IgD-negative memory B cell (primary cell): ENCODE results near the gene PRKCQ. TPM values are rescaled to one million over a fixed set of nuclear protein-coding genes. Genes with fewer than 3 reads are reported as not detected.
A peak's percentile ranks its signal among the peaks of the same experiment; 100 is the strongest.
"Not testable (repeated sequence)": the region's sequence is repeated elsewhere in the genome, so short reads cannot be mapped to it uniquely, and the experiment has no call there.

Experiments
- H3K27ac Mint-ChIP-seq, 3 donors: one replicate each; pipeline ENCODE4 v1.8.0; 2020 to 2022; ENCODE audit warnings: mild to moderate bottlenecking in 3 of 3, mixed read lengths in 3 of 3, moderate library complexity in 1 of 3
- H3K27me3 Mint-ChIP-seq: one replicate; pipeline ENCODE4 v1.8.0; 2021; ENCODE audit warnings: mixed read lengths
- H3K36me3 Mint-ChIP-seq: one replicate; pipeline ENCODE4 v1.8.0; 2020; ENCODE audit warnings: mild to moderate bottlenecking, mixed read lengths
- H3K4me1 Mint-ChIP-seq, 3 donors: one replicate each; pipeline ENCODE4 v1.8.0; 2020 to 2022; ENCODE audit warnings: mixed read lengths in 3 of 3, mild to moderate bottlenecking in 1 of 3
- H3K4me3 Mint-ChIP-seq, 4 donors: one replicate each; pipeline ENCODE4 v1.8.0; 2020 to 2022; ENCODE audit warnings: mild to moderate bottlenecking in 4 of 4, mixed read lengths in 4 of 4, moderate library complexity in 3 of 4
- H3K9me3 Mint-ChIP-seq, 3 donors: one replicate each; pipeline ENCODE4 v1.8.0; 2020 to 2021; ENCODE audit warnings: mixed read lengths in 3 of 3, mild to moderate bottlenecking in 1 of 3
- polyA plus RNA-seq: library from polyadenylated mRNA; unstranded; fragments of 300-500 nt; fragmentation: Illumina TruSeq; gene quantifications from one replicate; pipeline ENCODE4 v1.2.3, GENCODE V29; 2021

The PRKCQ gene
- polyA plus RNA-seq, 1 donor from 2014 or later: 1.7 TPM

GRCh38 chr10:6586501-6586900, 6.4 kb upstream of the PRKCQ start:
- peaks cover 9% of the 10 kb centered on the region for H3K27me3 Mint-ChIP-seq
- H3K36me3 Mint-ChIP-seq: no peaks in the 10 kb centered on the region
- no peak overlapping the region for H3K4me3 Mint-ChIP-seq
- no peaks in the 10 kb centered on the region for H3K9me3 Mint-ChIP-seq
- no peak overlapping the region for H3K27ac Mint-ChIP-seq
- peaks cover 0 to 4% (median 0%) of the 10 kb centered on the region in 3 donors for H3K4me1 Mint-ChIP-seq

GRCh38 chr10:6583447-6583846, 3.4 kb upstream of the PRKCQ start:
- peak overlapping the region in 3 of 4 donors; percentile 33 to 59 (median 49) for H3K4me3 Mint-ChIP-seq
- peaks cover 4 to 10% (median 4%) of the 10 kb centered on the region in 3 donors for H3K4me1 Mint-ChIP-seq
- H3K27ac Mint-ChIP-seq: peak overlapping the region in 1 of 3 donors; percentile 55
- H3K36me3 Mint-ChIP-seq: no peaks in the 10 kb centered on the region
- no peaks in the 10 kb centered on the region for H3K9me3 Mint-ChIP-seq
- peaks cover 12% of the 10 kb centered on the region for H3K27me3 Mint-ChIP-seq

GRCh38 chr10:6582913-6583312, 2.8 kb upstream of the PRKCQ start:
- peak overlapping the region in 1 of 4 donors; percentile 33 for H3K4me3 Mint-ChIP-seq
- not testable (repeated sequence) for H3K9me3 Mint-ChIP-seq, H3K27ac Mint-ChIP-seq, H3K4me1 Mint-ChIP-seq, H3K36me3 Mint-ChIP-seq
- H3K27me3 Mint-ChIP-seq: peaks cover 15% of the 10 kb centered on the region

GRCh38 chr10:6582298-6582697, 2.2 kb upstream of the PRKCQ start:
- Mint-ChIP-seq H3K4me1 (peaks cover 4 to 10% (median 4%) of the 10 kb centered on the region in 3 donors), H3K4me3 (peak overlapping the region in 2 of 4 donors; percentile 59 to 80), H3K36me3 (no peaks in the 10 kb centered on the region), H3K27me3 (peaks cover 15% of the 10 kb centered on the region), H3K27ac (no peak overlapping the region), H3K9me3 (no peaks in the 10 kb centered on the region)

GRCh38 chr10:6581778-6582228, 1.7 kb upstream of the PRKCQ start:
- Mint-ChIP-seq H3K9me3 (no peaks in the 10 kb centered on the region), H3K36me3 (no peaks in the 10 kb centered on the region), H3K27me3 (peaks cover 15% of the 10 kb centered on the region), H3K4me3 (peak overlapping the region in 3 of 4 donors; percentile 9 to 80 (median 59)), H3K4me1 (peaks cover 4 to 10% (median 4%) of the 10 kb centered on the region in 3 donors), H3K27ac (no peak overlapping the region)

- Mint-ChIP-seq H3K27me3 (peaks cover 17% of the 10 kb centered on the region), H3K4me3 (peak overlapping the region; percentile 69 to 87 (median 77))
- H3K9me3 Mint-ChIP-seq, H3K36me3 Mint-ChIP-seq, H3K27ac Mint-ChIP-seq, H3K4me1 Mint-ChIP-seq: not testable (repeated sequence)
Measured at GRCh38 chr10:6581223-6581622, 1.1 kb upstream of the PRKCQ start.

GRCh38 chr10:6580279-6581029, 378 bp upstream of the PRKCQ start:
- Mint-ChIP-seq H3K9me3 (no peaks in the 10 kb centered on the region), H3K36me3 (no peaks in the 10 kb centered on the region), H3K27ac (peak overlapping the region in 1 of 3 donors; percentile 25), H3K4me3 (peak overlapping the region; percentile 69 to 87 (median 77)), H3K4me1 (peaks cover 4 to 10% (median 7%) of the 10 kb centered on the region in 3 donors), H3K27me3 (peaks cover 21% of the 10 kb centered on the region)

- Mint-ChIP-seq H3K9me3 (no peaks in the 10 kb centered on the region), H3K27me3 (peaks cover 21% of the 10 kb centered on the region), H3K4me3 (peak overlapping the region; percentile 27 to 82 (median 70)), H3K4me1 (peaks cover 4 to 10% (median 7%) of the 10 kb centered on the region in 3 donors), H3K36me3 (no peaks in the 10 kb centered on the region), H3K27ac (no peak overlapping the region)
Measured at GRCh38 chr10:6579183-6579903, 733 bp downstream of the PRKCQ start.

- Mint-ChIP-seq H3K27me3 (peaks cover 25% of the 10 kb centered on the region), H3K9me3 (no peaks in the 10 kb centered on the region), H3K4me3 (peak overlapping the region; percentile 27 to 82 (median 70)), H3K27ac (no peak overlapping the region), H3K36me3 (no peaks in the 10 kb centered on the region), H3K4me1 (peaks cover 4 to 10% (median 7%) of the 10 kb centered on the region in 3 donors)
Measured at GRCh38 chr10:6578795-6579182, 1.3 kb downstream of the PRKCQ start.

GRCh38 chr10:6578251-6578771, 1.8 kb downstream of the PRKCQ start:
- H3K9me3 Mint-ChIP-seq: no peaks in the 10 kb centered on the region
- no peak overlapping the region for H3K27ac Mint-ChIP-seq
- H3K27me3 Mint-ChIP-seq: peaks cover 28% of the 10 kb centered on the region
- peaks cover 4 to 10% (median 7%) of the 10 kb centered on the region in 3 donors for H3K4me1 Mint-ChIP-seq
- no peaks in the 10 kb centered on the region for H3K36me3 Mint-ChIP-seq
- H3K4me3 Mint-ChIP-seq: peak overlapping the region; percentile 27 to 68 (median 51)

- H3K27me3 Mint-ChIP-seq: peaks cover 29% of the 10 kb centered on the region
- peaks cover 4 to 7% (median 5%) of the 10 kb centered on the region in 3 donors for H3K4me1 Mint-ChIP-seq
- no peak overlapping the region for H3K27ac Mint-ChIP-seq
- H3K9me3 Mint-ChIP-seq: no peaks in the 10 kb centered on the region
- peak overlapping the region in 1 of 4 donors; percentile 61 for H3K4me3 Mint-ChIP-seq
- no peaks in the 10 kb centered on the region for H3K36me3 Mint-ChIP-seq
Measured at GRCh38 chr10:6576326-6576725, 3.8 kb downstream of the PRKCQ start.

GRCh38 chr10:6574664-6575176, 5.4 kb downstream of the PRKCQ start:
- Mint-ChIP-seq H3K27me3 (peaks cover 33% of the 10 kb centered on the region), H3K36me3 (no peaks in the 10 kb centered on the region), H3K4me3 (no peak overlapping the region), H3K9me3 (no peaks in the 10 kb centered on the region), H3K4me1 (peaks cover 0 to 2% (median 0%) of the 10 kb centered on the region in 3 donors), H3K27ac (no peak overlapping the region)

GRCh38 chr10:6570893-6571292, 9.2 kb downstream of the PRKCQ start:
- H3K27ac Mint-ChIP-seq: no peak overlapping the region
- no peak overlapping the region for H3K4me3 Mint-ChIP-seq
- no peaks in the 10 kb centered on the region for H3K4me1 Mint-ChIP-seq
- H3K36me3 Mint-ChIP-seq: no peaks in the 10 kb centered on the region
- H3K27me3 Mint-ChIP-seq: peaks cover 23% of the 10 kb centered on the region
- no peaks in the 10 kb centered on the region for H3K9me3 Mint-ChIP-seq

GRCh38 chr10:6569259-6569658, 10.8 kb downstream of the PRKCQ start:
- Mint-ChIP-seq H3K4me1 (no peaks in the 10 kb centered on the region), H3K9me3 (no peaks in the 10 kb centered on the region), H3K27me3 (peaks cover 24% of the 10 kb centered on the region), H3K27ac (peak overlapping the region in 1 of 3 donors; percentile 44), H3K36me3 (no peaks in the 10 kb centered on the region), H3K4me3 (no peak overlapping the region)

GRCh38 chr10:6567884-6568283, 12.2 kb downstream of the PRKCQ start:
- Mint-ChIP-seq H3K4me1 (peaks cover 0 to 3% (median 3%) of the 10 kb centered on the region in 3 donors), H3K9me3 (no peaks in the 10 kb centered on the region), H3K27ac (no peak overlapping the region), H3K27me3 (peaks cover 13% of the 10 kb centered on the region), H3K4me3 (no peak overlapping the region), H3K36me3 (no peaks in the 10 kb centered on the region)
